H1 (cell line): ENCODE measurements around the gene ACOT6. TPM values are rescaled to one million over a fixed set of nuclear protein-coding genes. Genes with fewer than 3 reads are reported as not detected.

Experiments used
- BCL11A ChIP-seq, 2 experiments: IDR thresholded peaks; one replicate each; pipeline ENCODE4 v1.6.1; 2011; ENCODE audit warnings: low read depth in 2 of 2, low read length in 2 of 2, mild to moderate bottlenecking in 2 of 2
- HDAC2 ChIP-seq, 2 experiments: fragments of 300-600 bp in 1 of 2; sonication (generic) in 1 of 2; IDR thresholded peaks; 2 replicates each; pipeline ENCODE4 v1.6.1; 2011 to 2012; ENCODE audit warnings: low read depth in 2 of 2, low read length in 2 of 2, mild to moderate bottlenecking in 2 of 2, moderate library complexity in 2 of 2, borderline replicate concordance in 1 of 2, inconsistent platforms in 1 of 2
- KDM4A ChIP-seq: IDR thresholded peaks from one replicate; pipeline ENCODE4 v1.7.1; 2012; ENCODE audit warnings: low read depth, mild to moderate bottlenecking, moderate library complexity, low read length, inconsistent platforms; ENCODE audit not compliant: severe bottlenecking
- polyA plus RNA-seq, 7 experiments: library from polyadenylated mRNA; depleted of rRNA in 3 of 7; stranded (reverse) in 5 of 7; unstranded in 2 of 7; fragments of >200 nt in 5 of 7; fragments of 200-250 nt in 2 of 7; gene quantifications; 1 replicate in 5 of 7; 2 replicates in 1 of 7; 4 replicates in 1 of 7; pipeline versions ENCODE4 v1.2.1 to v1.2.3, GENCODE V29; 2011 to 2013; ENCODE audit warnings: missing spikeins in 2 of 7, mixed read lengths in 2 of 7
- total RNA-seq: library from RNA; stranded (reverse); fragmentation: NEBNext Ultra II Directional; extraction: Animal tissue kit (Norgen Biotek cat#: 25700); gene quantifications from 2 replicates; pipeline ENCODE4 v1.2.1, GENCODE V29; 2021
- TF ChIP-seq, protein P1 (sequence below): IDR thresholded peaks from 2 replicates; pipeline ENCODE4 v1.6.1; 2011; ENCODE audit warnings: low read depth, mild to moderate bottlenecking, low read length; ENCODE audit not compliant: insufficient read depth

The ACOT6 gene
- total and polyA plus RNA-seq, 2 of the 8 experiments (the other 6 are each of a cell fraction or from before 2014, with no cell fraction given), result not detected

DNA sequence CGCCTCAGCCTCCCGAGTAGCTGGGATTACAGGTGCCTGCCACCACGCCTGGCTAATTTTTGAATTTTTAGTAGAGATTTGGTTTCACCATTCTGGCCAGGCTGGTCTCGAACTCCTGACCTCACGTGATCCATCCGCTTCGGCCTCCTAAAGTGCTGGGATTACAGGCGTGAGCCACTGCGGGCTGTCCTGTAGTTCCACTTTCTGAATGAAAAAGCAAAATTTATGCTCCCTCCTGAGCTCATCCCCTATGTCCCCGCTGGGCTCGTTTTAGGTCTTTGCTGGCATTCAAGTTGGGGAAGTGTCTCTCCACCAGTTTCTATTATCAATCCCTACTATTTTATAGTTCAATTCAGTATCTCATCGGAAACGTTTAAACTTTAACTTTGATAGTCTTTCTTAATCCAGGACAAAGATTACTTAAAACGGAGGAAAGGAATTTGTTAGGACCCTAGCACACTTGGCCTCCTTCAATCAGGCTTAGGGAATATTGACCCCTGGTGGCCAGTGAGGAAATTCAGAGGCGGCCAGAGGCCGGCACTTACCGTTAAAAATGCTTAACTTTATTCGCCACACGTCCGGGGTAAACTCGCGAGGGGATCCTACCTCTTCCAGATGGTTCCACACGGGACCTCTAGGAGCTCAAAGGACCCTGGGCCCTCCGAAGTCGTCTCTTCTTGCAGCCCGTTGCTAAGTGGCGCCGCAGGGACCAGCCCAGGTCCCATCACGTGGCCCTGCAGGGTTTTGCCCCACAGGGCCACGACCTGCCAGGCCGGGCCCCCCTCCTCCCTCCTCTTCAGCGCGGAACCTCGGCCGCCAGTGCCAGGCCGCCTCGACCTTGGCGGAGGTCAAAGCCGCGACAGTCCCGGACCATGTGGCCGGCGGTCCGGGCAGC lies 21.0 kb downstream of the ACOT6 start (continued):
- TF ChIP-seq, protein P1, sequence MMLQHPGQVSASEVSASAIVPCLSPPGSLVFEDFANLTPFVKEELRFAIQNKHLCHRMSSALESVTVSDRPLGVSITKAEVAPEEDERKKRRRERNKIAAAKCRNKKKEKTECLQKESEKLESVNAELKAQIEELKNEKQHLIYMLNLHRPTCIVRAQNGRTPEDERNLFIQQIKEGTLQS, result peak; percentile 2; the same call in 1 of the 2 replicates
- peak; percentile 84 for TF ChIP-seq KDM4A
- 0 out of 4 replicates have a peak, but pooled peaks of 1 of the 2 experiments have one; percentile 44 for TF ChIP-seq HDAC2 (IDR thresholded peaks at IDR 0.05; ENCODE audit: borderline replicate concordance in 1 of 2, low read depth in 2 of 2, low read length in 2 of 2)
- no peak for TF ChIP-seq BCL11A (IDR thresholded peaks at IDR 0.05; ENCODE audit: low read depth in 2 of 2, low read length in 2 of 2)
